ENCODE results near the gene NUF2.
"Not testable (repeated sequence)": the region's sequence is repeated elsewhere in the genome, so short reads cannot be mapped to it uniquely, and the experiment has no call there.

Gene NUF2

GRCh38 chr1:163321311-163322305, at the start of gene NUF2:
Gene NUF2 (plus strand): TSS chr1:163321954. CDS start chr1:163326052, 4,098 bp downstream.
- peak; percentile 97 to 98 for DNase-seq

GRCh38 chr1:163273766-163274441, 47.9 kb upstream of the NUF2 start:
- DNase-seq = no peak

GRCh38 chr1:163275222-163275621, 46.5 kb upstream of the NUF2 start:
- no peak for DNase-seq

GRCh38 chr1:163278602-163279001, 43.2 kb upstream of the NUF2 start:
- DNase-seq = no peak

GRCh38 chr1:163284867-163285266, 36.9 kb upstream of the NUF2 start:
- DNase-seq = not testable (repeated sequence)

- no peak for DNase-seq
Measured at GRCh38 chr1:163290025-163290640, 31.6 kb upstream of the NUF2 start.

GRCh38 chr1:163291461-163291860, 30.3 kb upstream of the NUF2 start:
- no peak for DNase-seq

GRCh38 chr1:163292153-163292552, 29.6 kb upstream of the NUF2 start:
- not testable (repeated sequence) for DNase-seq

GRCh38 chr1:163293497-163293896, 28.3 kb upstream of the NUF2 start:
- not testable (repeated sequence) for DNase-seq

GRCh38 chr1:163295949-163296348, 25.8 kb upstream of the NUF2 start:
- DNase-seq = no peak

- DNase-seq = no peak
Measured at GRCh38 chr1:163296504-163297263, 25.1 kb upstream of the NUF2 start.

GRCh38 chr1:163298365-163298764, 23.4 kb upstream of the NUF2 start:
- no peak for DNase-seq

GRCh38 chr1:163300568-163300967, 21.2 kb upstream of the NUF2 start:
- no peak for DNase-seq

- no peak for DNase-seq
Measured at GRCh38 chr1:163303561-163303960, 18.2 kb upstream of the NUF2 start.

- no peak for DNase-seq
Measured at GRCh38 chr1:163305441-163305840, 16.3 kb upstream of the NUF2 start.

GRCh38 chr1:163307479-163308171, 14.1 kb upstream of the NUF2 start:
- DNase-seq = no peak

- DNase-seq = no peak
Measured at GRCh38 chr1:163308811-163309210, 12.9 kb upstream of the NUF2 start.

GRCh38 chr1:163315773-163316374, 5.9 kb upstream of the NUF2 start:
- DNase-seq = peak; percentile 14 to 44

GRCh38 chr1:163320891-163321290, 863 bp upstream of the NUF2 start:
- no peak for DNase-seq

GRCh38 chr1:163323339-163323738, 1.6 kb downstream of the NUF2 start:
- not testable (repeated sequence) for DNase-seq

GRCh38 chr1:163331116-163331515, 9.4 kb downstream of the NUF2 start:
- no peak for DNase-seq

GRCh38 chr1:163335216-163335615, 13.5 kb downstream of the NUF2 start:
- no peak for DNase-seq

Measured in activated CD4-positive, alpha-beta T cell treated with anti-CD3 and anti-CD28 coated beads, Interleukin-2, amount 50 U/mL, for 48 hours (primary cell).